Neural progenitor cell (in vitro differentiated cells): ENCODE measurements around the gene NGLY1.

ENCODE experiments used
- CTCF ChIP-seq: fragments of 200-600 bp; sonication (generic); IDR thresholded peaks from 2 replicates; pipeline ENCODE4 v1.5.1; 2017; ENCODE audit warnings: antibody characterized with exemption, mild to moderate bottlenecking
- EZH2 ChIP-seq: fragments of 200-600 bp; sonication (generic); IDR thresholded peaks from 2 replicates; pipeline ENCODE4 v1.6.1; 2017; ENCODE audit warnings: antibody characterized with exemption, mild to moderate bottlenecking, moderate library complexity
- EZH2phosphoT487 ChIP-seq: fragments of 200-600 bp; sonication (generic); IDR thresholded peaks from 2 replicates; pipeline ENCODE4 v1.6.1; 2017; ENCODE audit warnings: antibody characterized with exemption

GRCh38 chr3:25707268-25707926, 75.8 kb downstream of the NGLY1 start:
- no peak for TF ChIP-seq CTCF
- no peak for TF ChIP-seq EZH2
- no peak for TF ChIP-seq EZH2phosphoT487
